ENCODE measurements around the gene NUP42.

Gene NUP42

DNA sequence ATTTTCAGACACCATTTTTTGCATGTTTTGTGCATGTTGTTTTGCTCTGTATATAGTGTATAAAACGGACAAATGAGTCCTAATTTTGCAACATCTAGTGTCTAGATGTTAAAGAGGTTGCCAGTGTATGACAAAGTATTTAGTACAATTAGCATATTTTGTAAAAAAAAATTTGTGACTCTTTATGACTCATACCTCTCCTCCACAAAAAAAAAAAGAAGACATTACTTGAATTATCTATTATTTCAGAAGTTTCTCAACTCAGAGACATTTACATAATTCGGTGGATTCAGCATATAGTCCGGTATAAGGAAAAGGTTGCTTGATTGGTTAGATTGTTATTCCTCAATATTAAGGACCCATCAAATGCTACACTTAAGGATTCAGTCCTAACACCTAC is 26.0 kb downstream of the NUP42 start:
- POLR2A ChIA-PET: no interaction called here
- H3K9me3 ChIP-seq (ENCODE audit: control insufficient read depth, insufficient read depth, low read depth, low read length): no peaks in the 10 kb centered on the region
- H3K4me1 ChIP-seq (ENCODE audit: control insufficient read depth, insufficient read depth, low read length): no peaks in the 10 kb centered on the region
- TF ChIP-seq ZNF658 (tag by site-specific recombination; IDR thresholded peaks at IDR 0.05) (no peak), YY1 (tag by site-specific recombination; IDR thresholded peaks at IDR 0.05) (no peak), ZNF529 (tag by site-specific recombination; IDR thresholded peaks at IDR 0.05; ENCODE audit: insufficient replicate concordance) (no peak), ZNF302 (tag by site-specific recombination; IDR thresholded peaks at IDR 0.05; ENCODE audit: low read depth) (no peak)
- H3K4me3 ChIP-seq (ENCODE audit: low read depth, low read length): no peak overlapping the region
- H3K27ac ChIP-seq (ENCODE audit: extremely low read depth, low read depth, low read length): no peak overlapping the region
- CTCF ChIA-PET: no interaction called here
- H3K36me3 ChIP-seq (ENCODE audit: control insufficient read depth in 2 of 2, insufficient read depth in 1 of 2, low read length in 2 of 2): peaks cover 0 to 3% of the 10 kb centered on the region in 2 experiments; a peak in 1 of 3 replicates

GRCh38 chr7:23208316-23208715 is 26.5 kb downstream of the NUP42 start:
- H3K4me3 ChIP-seq (ENCODE audit: low read depth, low read length): no peak overlapping the region
- ChIA-PET POLR2A (no interaction called here), CTCF (no interaction called here)
- TF ChIP-seq ZNF645 (tag by site-specific recombination; IDR thresholded peaks at IDR 0.05) (no peak), ZNF585B (tag by site-specific recombination; IDR thresholded peaks at IDR 0.05) (no peak), ZNF324 (tag by site-specific recombination; IDR thresholded peaks at IDR 0.05) (no peak), ZBTB11 (tag by site-specific recombination; conservative IDR thresholded peaks at IDR 0.05; ENCODE audit: low read depth) (no peak), SCRT2 (tag by site-specific recombination; IDR thresholded peaks at IDR 0.05) (no peak), HOXD13 (CRISPR knock-in tag; IDR thresholded peaks at IDR 0.05; ENCODE audit: borderline replicate concordance) (no peak), ZNF701 (tag by site-specific recombination; IDR thresholded peaks at IDR 0.05) (no peak), ATF2 (tag by site-specific recombination; IDR thresholded peaks at IDR 0.05; ENCODE audit: low read depth) (no peak), ZNF664 (tag by site-specific recombination; IDR thresholded peaks at IDR 0.05) (no peak), ZNF292 (tag by site-specific recombination; IDR thresholded peaks at IDR 0.05; ENCODE audit: borderline replicate concordance, low read depth) (no peak), MYNN (tag by site-specific recombination; IDR thresholded peaks at IDR 0.05; ENCODE audit: borderline replicate concordance) (no peak), ZNF239 (tag by site-specific recombination; IDR thresholded peaks at IDR 0.05) (no peak), ZNF24 (tag by site-specific recombination; IDR thresholded peaks at IDR 0.05) (no peak), ZNF37A (tag by site-specific recombination; IDR thresholded peaks at IDR 0.05) (no peak), ZNF211 (tag by site-specific recombination; IDR thresholded peaks at IDR 0.05; ENCODE audit: low read depth) (no peak), ZNF843 (tag by site-specific recombination; IDR thresholded peaks at IDR 0.05) (no peak), ZNF266 (tag by site-specific recombination; IDR thresholded peaks at IDR 0.05; ENCODE audit: low read depth) (no peak), TCF7L2 (IDR thresholded peaks at IDR 0.05; ENCODE audit: borderline replicate concordance, low read depth, low read length) (no peak)
- no peaks in the 10 kb centered on the region for H3K9me3 ChIP-seq (ENCODE audit: control insufficient read depth, insufficient read depth, low read depth, low read length)
- no peaks in the 10 kb centered on the region for H3K36me3 ChIP-seq (ENCODE audit: control insufficient read depth in 2 of 2, insufficient read depth in 1 of 2, low read length in 2 of 2)
- no peak overlapping the region for H3K27ac ChIP-seq (ENCODE audit: extremely low read depth, low read depth, low read length)
- no peaks in the 10 kb centered on the region for H3K4me1 ChIP-seq (ENCODE audit: control insufficient read depth, insufficient read depth, low read length)

All from HEK293 (cell line).